Measurements from ENCODE around the gene B3GNT8. TPM values are rescaled to one million over a fixed set of nuclear protein-coding genes. Genes with fewer than 3 reads are reported as not detected.

Gene B3GNT8
- total and polyA plus RNA-seq, 9 donors = 0.51 to 2.2 (median 1.2) TPM; not detected in 1

DNA sequence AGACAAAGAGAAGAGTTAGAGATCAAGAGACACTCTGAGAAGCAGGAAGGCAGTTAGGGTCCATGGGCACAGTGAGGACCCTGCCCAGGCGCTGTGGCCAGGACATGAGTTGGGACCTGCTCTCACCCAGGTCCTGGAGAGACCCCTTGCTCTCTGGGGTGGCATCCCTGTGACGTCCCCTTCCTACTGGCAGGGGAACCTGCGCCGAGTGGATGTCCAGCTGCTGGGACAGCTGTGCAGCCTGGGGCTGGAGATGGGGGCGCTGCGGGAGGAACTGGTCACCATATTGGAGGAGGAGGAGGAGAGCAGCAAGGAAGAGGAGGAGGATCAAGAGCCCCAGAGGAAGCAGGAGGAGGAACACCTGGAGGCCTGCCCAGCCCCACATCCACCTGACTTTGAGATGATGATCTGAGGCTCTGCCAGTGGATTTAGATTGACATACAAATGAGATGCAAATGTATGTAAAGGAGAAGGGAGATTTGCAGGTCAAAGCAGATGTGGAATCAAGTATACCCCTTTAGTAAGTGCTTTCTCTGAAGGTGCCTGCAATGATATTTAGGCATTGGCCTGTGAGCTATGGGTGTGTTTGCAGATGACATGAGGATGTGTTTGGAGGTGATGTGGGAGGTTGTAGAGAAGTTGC lies 16.8 kb upstream of the B3GNT8 start:
- DNase-seq = peak in 1 of 5 donors; percentile 9
- Histone ChIP-seq H3K4me1 (ENCODE audit: insufficient read depth) (no peaks in the 10 kb centered on the region), H3K4me3 (no peak overlapping the region)

GRCh38 chr19:41442473-41443355 lies 15.5 kb upstream of the B3GNT8 start, which contains the start of gene ERICH4:
Gene ERICH4 (plus strand): TSS chr19:41443156. CDS start chr19:41443170, 14 bp downstream.
- DNase-seq = no peak
- H3K4me3 ChIP-seq = no peak within 1 kb of the TSS
- no peaks in the 10 kb centered on the region for H3K27me3 ChIP-seq
- H3K4me1 ChIP-seq (ENCODE audit: insufficient read depth) = no peaks in the 10 kb centered on the region
- no peaks in the 10 kb centered on the region for H3K36me3 ChIP-seq
- 55 to 62% (median 57%) methylated on average over 7 of the region's 7 CpGs for WGBS, 3 donors
- intact Hi-C loops (cut with DNase I) = no loop called here
- H3K27ac ChIP-seq = no peak within 1 kb of the TSS
- TF ChIP-seq, protein P1, sequence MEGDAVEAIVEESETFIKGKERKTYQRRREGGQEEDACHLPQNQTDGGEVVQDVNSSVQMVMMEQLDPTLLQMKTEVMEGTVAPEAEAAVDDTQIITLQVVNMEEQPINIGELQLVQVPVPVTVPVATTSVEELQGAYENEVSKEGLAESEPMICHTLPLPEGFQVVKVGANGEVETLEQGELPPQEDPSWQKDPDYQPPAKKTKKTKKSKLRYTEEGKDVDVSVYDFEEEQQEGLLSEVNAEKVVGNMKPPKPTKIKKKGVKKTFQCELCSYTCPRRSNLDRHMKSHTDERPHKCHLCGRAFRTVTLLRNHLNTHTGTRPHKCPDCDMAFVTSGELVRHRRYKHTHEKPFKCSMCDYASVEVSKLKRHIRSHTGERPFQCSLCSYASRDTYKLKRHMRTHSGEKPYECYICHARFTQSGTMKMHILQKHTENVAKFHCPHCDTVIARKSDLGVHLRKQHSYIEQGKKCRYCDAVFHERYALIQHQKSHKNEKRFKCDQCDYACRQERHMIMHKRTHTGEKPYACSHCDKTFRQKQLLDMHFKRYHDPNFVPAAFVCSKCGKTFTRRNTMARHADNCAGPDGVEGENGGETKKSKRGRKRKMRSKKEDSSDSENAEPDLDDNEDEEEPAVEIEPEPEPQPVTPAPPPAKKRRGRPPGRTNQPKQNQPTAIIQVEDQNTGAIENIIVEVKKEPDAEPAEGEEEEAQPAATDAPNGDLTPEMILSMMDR (IDR thresholded peaks at IDR 0.05) = no peak
- TF ChIP-seq EP300 (IDR thresholded peaks at IDR 0.05) (no peak), POLR2A (IDR thresholded peaks at IDR 0.05) (no peak)
- H3K9me3 ChIP-seq = no peaks in the 10 kb centered on the region

More for the DNA sequence above, 16.8 kb upstream of the B3GNT8 start:
- H3K27me3 ChIP-seq = no peaks in the 10 kb centered on the region
- WGBS, 3 donors = 47 to 71% (median 59%) methylated on average over 6 of the region's 6 CpGs
- TF ChIP-seq EP300 (IDR thresholded peaks at IDR 0.05) (no peak), POLR2A (IDR thresholded peaks at IDR 0.05) (no peak)
- TF ChIP-seq, protein P1 (IDR thresholded peaks at IDR 0.05) = no peak
- intact Hi-C loops (cut with DNase I) = no loop called here
- H3K36me3 ChIP-seq = no peaks in the 10 kb centered on the region
- no peak overlapping the region for H3K27ac ChIP-seq
- no peaks in the 10 kb centered on the region for H3K9me3 ChIP-seq

GRCh38 chr19:41441321-41441945 lies 14.3 kb upstream of the B3GNT8 start:
- Histone ChIP-seq H3K36me3 (no peaks in the 10 kb centered on the region), H3K27me3 (no peaks in the 10 kb centered on the region), H3K4me3 (no peak overlapping the region), H3K9me3 (no peaks in the 10 kb centered on the region), H3K27ac (no peak overlapping the region), H3K4me1 (ENCODE audit: insufficient read depth) (no peaks in the 10 kb centered on the region)
- 72 to 82% (median 80%) methylated on average over 15 of the region's 15 CpGs for WGBS, 3 donors
- intact Hi-C loops (cut with DNase I) = no loop called here
- TF ChIP-seq POLR2A (IDR thresholded peaks at IDR 0.05) (no peak), EP300 (IDR thresholded peaks at IDR 0.05) (no peak)
- TF ChIP-seq, protein P1 (IDR thresholded peaks at IDR 0.05) = no peak
- peak in 1 of 5 donors; percentile 34 for DNase-seq

DNA sequence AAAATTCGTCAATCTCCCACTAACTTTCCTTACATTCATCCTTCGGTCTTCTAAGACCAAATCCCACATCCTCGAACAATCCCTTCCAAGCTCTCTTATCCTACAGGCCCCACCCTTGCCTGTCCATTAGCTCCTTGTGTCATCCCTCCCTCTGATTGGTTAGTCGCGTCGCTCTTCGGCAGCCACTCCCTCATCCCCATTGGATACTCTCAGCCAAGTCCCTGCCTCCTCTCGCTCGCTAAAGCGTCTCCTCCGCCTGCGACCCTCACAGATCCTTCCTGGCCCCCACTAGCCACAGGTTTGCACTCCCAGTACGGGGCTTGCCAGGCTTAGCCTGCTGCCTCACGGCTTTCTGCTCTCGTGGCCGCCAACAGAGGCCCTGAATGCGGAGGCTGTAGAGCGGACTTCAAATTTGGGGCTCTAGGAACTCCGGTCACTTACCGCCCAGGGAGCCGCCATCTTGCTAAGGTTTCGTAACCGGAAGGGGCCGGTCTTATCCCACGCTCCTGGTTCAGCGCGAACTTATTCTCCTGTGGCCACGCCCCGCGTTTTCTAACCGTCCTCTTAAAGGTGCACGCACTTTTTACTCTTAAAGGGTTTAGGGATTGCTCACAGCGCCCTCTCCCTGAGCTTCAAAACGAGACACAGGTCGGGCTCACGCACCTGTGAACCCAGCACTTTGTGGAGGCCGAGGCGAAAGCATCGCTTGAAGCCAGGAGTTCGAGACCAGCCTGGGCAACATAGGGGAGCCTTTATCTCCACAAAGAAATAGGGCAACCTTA lies 12.5 kb upstream of the B3GNT8 start, which contains the start of gene DMAC2:
Gene DMAC2 (minus strand): TSS at position 472 of the 782 bp plus-strand sequence. CDS start 13 bp downstream, at position 459.
- no peaks in the 10 kb centered on the region for H3K4me1 ChIP-seq (ENCODE audit: insufficient read depth)
- H3K27ac ChIP-seq = peak within 1 kb of the TSS; percentile 66 to 95
- H3K9me3 ChIP-seq = no peaks in the 10 kb centered on the region
- no peaks in the 10 kb centered on the region for H3K36me3 ChIP-seq
- H3K4me3 ChIP-seq = peak within 1 kb of the TSS; percentile 91
- 1% methylated on average over 40 of the region's 40 CpGs for WGBS, 3 donors
- intact Hi-C loops (cut with DNase I) = loop anchor here in 1 of 4 donors (10.0 kb wide), 1 partner anchor 115 kb away; no protein-coding TSS in a partner anchor
- no peaks in the 10 kb centered on the region for H3K27me3 ChIP-seq
- DNase-seq = peak; percentile 89 to 97 (median 92)
- TF ChIP-seq EP300 (IDR thresholded peaks at IDR 0.05) = peak; percentile 17
- TF ChIP-seq, protein P1 (IDR thresholded peaks at IDR 0.05) = no peak
- peak; percentile 90 for TF ChIP-seq POLR2A (IDR thresholded peaks at IDR 0.05)
